Panc1 (cell line): ENCODE data around the gene ZNF212. TPM values are rescaled to one million over a fixed set of nuclear protein-coding genes. Genes with fewer than 3 reads are reported as not detected.

Experiments
- ATAC-seq: fragments of 200-7000 bp; cut with Tn5 transposase; 2 replicates; pipeline ENCODE4 v1.9.1; 2020; ENCODE audit warnings: mild to moderate bottlenecking, moderate library complexity
- BruUV-seq: library from RNA; stranded (reverse); fragments of 400-500 nt; replicated peaks from 2 replicates; lab custom pipeline; 2021; lab: Mats Ljungman, UMichigan
- CTCF ChIA-PET: fragments of 300-600 bp; sonication (Branson Sonifier 250); formaldehyde crosslinking; loops from one replicate; lab custom pipeline; 2022; ENCODE audit warnings: antibody characterized with exemption; lab: Charles Lee
- POLR2A ChIA-PET: fragments of 300-600 bp; sonication (Branson Sonifier 250); formaldehyde crosslinking; loops from one replicate; lab custom pipeline; 2022; ENCODE audit warnings: antibody characterized with exemption; lab: Charles Lee
- DNase-seq: peaks from one replicate; pipeline ENCODE4 v3.0.0-alpha.2; 2010; ENCODE audit warnings: low read depth, low spot score
- H3K27ac ChIP-seq: 2 replicates; pipeline ENCODE4 v1.5.1; 2011; ENCODE audit warnings: mild to moderate bottlenecking, low read length, inconsistent platforms
- H3K27me3 ChIP-seq: fragments of 200-500 bp; sonication (Bioruptor generic); 2 replicates; pipeline ENCODE4 v1.6.0; 2014; ENCODE audit warnings: low read length, inconsistent platforms; ENCODE audit not compliant: control insufficient read depth, insufficient read depth
- H3K36me3 ChIP-seq: fragments of 200-500 bp; sonication (Bioruptor generic); 2 replicates; pipeline ENCODE4 v1.5.1; 2014; ENCODE audit warnings: inconsistent platforms, mild to moderate bottlenecking, low read length, moderate library complexity; ENCODE audit not compliant: control insufficient read depth, insufficient read depth
- H3K4me1 ChIP-seq: 2 replicates; pipeline ENCODE4 v1.5.1; 2011; ENCODE audit warnings: inconsistent platforms, mild to moderate bottlenecking, low read length, moderate library complexity; ENCODE audit not compliant: control insufficient read depth, insufficient read depth
- H3K4me3 ChIP-seq, 2 experiments: 2 replicates each; pipeline ENCODE4 v1.5.1; 2011 to 2012; ENCODE audit warnings: low read depth in 2 of 2, low read length in 2 of 2, mild to moderate bottlenecking in 2 of 2, inconsistent platforms in 1 of 2, moderate library complexity in 1 of 2
- H3K9me3 ChIP-seq: fragments of 200-500 bp; sonication (Bioruptor generic); 2 replicates; pipeline ENCODE4 v1.5.1; 2014; ENCODE audit warnings: low read depth, mild to moderate bottlenecking, inconsistent platforms, low read length, moderate library complexity; ENCODE audit not compliant: control insufficient read depth, insufficient read depth
- CTCF ChIP-seq: fragments of 450-650 bp; IDR thresholded peaks from 2 replicates; pipeline ENCODE4 v1.5.1; 2017; ENCODE audit warnings: mild to moderate bottlenecking
- POLR2AphosphoS5 ChIP-seq: IDR thresholded peaks from 2 replicates; pipeline ENCODE4 v1.6.1; 2012; ENCODE audit warnings: mild to moderate bottlenecking, low read depth, low read length, moderate library complexity
- REST ChIP-seq, 2 experiments: IDR thresholded peaks; 2 replicates each; pipeline ENCODE4 v1.6.1; 2011 to 2012; ENCODE audit warnings: low read depth in 2 of 2, control low read depth in 1 of 2, low read length in 1 of 2, mild to moderate bottlenecking in 1 of 2, moderate library complexity in 1 of 2; ENCODE audit not compliant: insufficient read depth in 1 of 2
- SIN3A ChIP-seq: IDR thresholded peaks from 2 replicates; pipeline ENCODE4 v1.6.1; 2012; ENCODE audit warnings: low read depth, mild to moderate bottlenecking, low read length, moderate library complexity, borderline replicate concordance; ENCODE audit not compliant: insufficient read depth
- TCF7L2 ChIP-seq: IDR thresholded peaks from 2 replicates; pipeline ENCODE4 v1.6.1; 2011; ENCODE audit warnings: mild to moderate bottlenecking, low read depth, low read length, inconsistent platforms
- in situ Hi-C: cut with HindIII; loops from 2 replicates; pipeline ENCODE4 v1.10.0; 2016; ENCODE audit warnings: low sequenced_read_pairs, low pct_unique_long_range_greater_than_20kb
- intact Hi-C: fragments of 100-400 bp; cut with micrococcal nuclease; formaldehyde crosslinking; loops from one replicate; pipeline ENCODE4 v1.10.0; 2022; ENCODE audit not compliant: unreplicated experiment
- total RNA-seq: library from RNA; stranded (reverse); gene quantifications from one replicate; pipeline ENCODE4 v1.2.1, GENCODE V29; 2021; ENCODE audit not compliant: unreplicated experiment

ZNF212 gene
- total RNA-seq, 1 experiment from 2014 or later: 11.3 TPM

- TF ChIP-seq TCF7L2 (no peak), POLR2AphosphoS5 (no peak), SIN3A (no peak), REST (IDR thresholded peaks at IDR 0.05; ENCODE audit: insufficient read depth in 1 of 2, low read depth in 2 of 2, low read length in 1 of 2) (no peak), CTCF (no peak)
- intact Hi-C loops: no loop called here
- POLR2A ChIA-PET: no interaction called here
Measured at GRCh38 chr7:149289856-149290255, 50.4 kb downstream of the ZNF212 start.

GRCh38 chr7:149291036-149291780 lies 51.8 kb downstream of the ZNF212 start:
- H3K36me3 ChIP-seq: no peaks in the 10 kb centered on the region
- no peak overlapping the region for H3K27ac ChIP-seq
- no peaks in the 10 kb centered on the region for H3K27me3 ChIP-seq
- ATAC-seq (0 out of 2 replicates have a peak, but pooled peaks have one; percentile 19), DNase-seq (no peak)
- H3K4me1 ChIP-seq: no peaks in the 10 kb centered on the region; the same call in 1 of the 2 replicates
- in situ Hi-C loops (no loop called here), intact Hi-C loops (no loop called here)
- no peaks in the 10 kb centered on the region for H3K9me3 ChIP-seq
- H3K4me3 ChIP-seq: no peak overlapping the region
- TF ChIP-seq TCF7L2 (no peak), SIN3A (no peak), REST (IDR thresholded peaks at IDR 0.05; ENCODE audit: insufficient read depth in 1 of 2, low read depth in 2 of 2, low read length in 1 of 2) (no peak), CTCF (no peak), POLR2AphosphoS5 (no peak)
- no TSS peak for BruUV-seq
- POLR2A ChIA-PET: no interaction called here
- CTCF ChIA-PET: no interaction called here

More at GRCh38 chr7:149289856-149290255, 50.4 kb downstream of the ZNF212 start:
- no TSS peak for BruUV-seq
- Histone ChIP-seq H3K4me1 (no peaks in the 10 kb centered on the region; the same call in 1 of the 2 replicates), H3K9me3 (no peaks in the 10 kb centered on the region), H3K36me3 (no peaks in the 10 kb centered on the region), H3K27ac (no peak overlapping the region), H3K27me3 (no peaks in the 10 kb centered on the region), H3K4me3 (no peak overlapping the region)
- DNase-seq (no peak), ATAC-seq (no peak)
- CTCF ChIA-PET: no interaction called here
- in situ Hi-C loops: no loop called here
